MM.1S (cell line): ENCODE results near the gene DPH3.

Experiments used
- EZH2 ChIP-seq: fragments of 300-600 bp; sonication (generic); optimal IDR thresholded peaks from 2 replicates; pipeline ENCODE3; 2017; ENCODE audit warnings: low read depth, mild to moderate bottlenecking, antibody characterized with exemption, low read length, mixed read lengths
- EZH2phosphoT487 ChIP-seq: fragments of 300-600 bp; sonication (generic); IDR thresholded peaks from 2 replicates; pipeline ENCODE4 v1.6.1; 2018; ENCODE audit warnings: antibody characterized with exemption, low read length
- TF ChIP-seq, protein P1 (sequence below): fragments of 300-600 bp; sonication (generic); IDR thresholded peaks from 2 replicates; pipeline ENCODE4 v1.5.1; 2016; ENCODE audit warnings: antibody characterized with exemption, low read length, mixed read lengths

DNA sequence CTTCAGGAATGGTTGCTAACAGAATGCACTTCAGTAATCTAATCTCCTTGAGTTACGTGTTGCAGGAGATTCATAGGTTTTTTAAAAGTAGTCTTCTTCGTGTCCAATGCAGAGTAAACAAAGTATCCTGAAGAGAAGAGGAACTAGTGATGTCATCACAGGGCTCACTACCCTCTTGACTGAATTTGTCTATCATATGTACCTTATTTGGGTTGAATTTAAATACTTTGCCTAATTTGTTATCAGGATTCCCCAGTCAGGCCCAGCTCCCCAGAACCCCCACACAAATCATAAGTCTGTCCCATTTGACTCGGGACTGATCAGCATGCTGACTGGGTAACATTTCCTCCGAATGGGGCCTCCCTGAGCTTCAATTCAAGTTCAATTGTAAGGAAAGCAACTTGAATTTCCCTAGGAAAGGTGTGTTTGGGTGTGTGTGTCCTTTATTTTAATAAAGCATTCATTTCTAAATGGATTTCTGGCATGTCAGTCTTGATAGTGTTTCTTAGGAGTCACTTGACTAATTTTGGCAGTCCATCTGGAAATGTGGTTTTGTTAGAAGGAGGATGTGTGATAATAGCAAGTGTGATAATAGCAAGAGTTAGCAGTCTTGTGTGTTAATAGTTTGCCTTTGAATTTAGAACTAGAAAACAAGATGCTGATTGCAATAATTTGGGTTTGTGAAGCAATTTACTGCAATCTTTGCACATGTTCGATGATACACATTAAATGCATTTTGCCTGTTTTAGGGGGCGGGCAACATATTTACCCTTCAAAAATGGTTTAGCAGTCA lies 22.2 kb upstream of the DPH3 start:
- TF ChIP-seq, protein P1, sequence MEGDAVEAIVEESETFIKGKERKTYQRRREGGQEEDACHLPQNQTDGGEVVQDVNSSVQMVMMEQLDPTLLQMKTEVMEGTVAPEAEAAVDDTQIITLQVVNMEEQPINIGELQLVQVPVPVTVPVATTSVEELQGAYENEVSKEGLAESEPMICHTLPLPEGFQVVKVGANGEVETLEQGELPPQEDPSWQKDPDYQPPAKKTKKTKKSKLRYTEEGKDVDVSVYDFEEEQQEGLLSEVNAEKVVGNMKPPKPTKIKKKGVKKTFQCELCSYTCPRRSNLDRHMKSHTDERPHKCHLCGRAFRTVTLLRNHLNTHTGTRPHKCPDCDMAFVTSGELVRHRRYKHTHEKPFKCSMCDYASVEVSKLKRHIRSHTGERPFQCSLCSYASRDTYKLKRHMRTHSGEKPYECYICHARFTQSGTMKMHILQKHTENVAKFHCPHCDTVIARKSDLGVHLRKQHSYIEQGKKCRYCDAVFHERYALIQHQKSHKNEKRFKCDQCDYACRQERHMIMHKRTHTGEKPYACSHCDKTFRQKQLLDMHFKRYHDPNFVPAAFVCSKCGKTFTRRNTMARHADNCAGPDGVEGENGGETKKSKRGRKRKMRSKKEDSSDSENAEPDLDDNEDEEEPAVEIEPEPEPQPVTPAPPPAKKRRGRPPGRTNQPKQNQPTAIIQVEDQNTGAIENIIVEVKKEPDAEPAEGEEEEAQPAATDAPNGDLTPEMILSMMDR = no peak
- no peak for TF ChIP-seq EZH2
- no peak for TF ChIP-seq EZH2phosphoT487
